ENCODE results near the gene AKT3. TPM values are rescaled to one million over a fixed set of nuclear protein-coding genes. Genes with fewer than 3 reads are reported as not detected.

AKT3 gene
- total and polyA plus RNA-seq, 2 of the 8 experiments (the other 6 are each of a cell fraction or from before 2014, with no cell fraction given) = 6.0 to 36.4 TPM

DNA sequence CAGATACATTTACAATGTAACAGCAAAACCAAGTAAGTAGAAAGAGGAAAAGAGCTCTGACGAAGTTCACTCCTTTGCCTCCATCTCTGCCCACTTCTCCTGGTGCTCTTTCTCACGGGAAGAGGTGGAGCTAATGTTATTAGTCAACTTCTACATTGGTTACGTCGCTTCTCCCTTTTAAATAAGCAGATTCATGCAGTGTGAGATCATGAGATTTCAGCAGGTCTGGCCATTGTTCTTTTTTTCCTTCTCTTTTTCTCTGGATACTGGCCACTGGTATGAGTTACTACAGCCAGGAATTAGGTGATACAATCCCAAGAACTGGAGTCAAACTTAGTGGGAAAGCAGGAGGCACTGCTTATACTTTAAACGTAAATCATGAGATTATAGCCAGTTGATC lies 207.1 kb downstream of the AKT3 start:
- TF ChIP-seq MAFK (IDR thresholded peaks at IDR 0.05; ENCODE audit: low read depth, low read length) = no peak
- no peak for TF ChIP-seq FOSL1 (IDR thresholded peaks at IDR 0.05; ENCODE audit: insufficient read depth, low read depth, low read length)
- TF ChIP-seq BCL11A (IDR thresholded peaks at IDR 0.05; ENCODE audit: low read depth in 2 of 2, low read length in 2 of 2) = no peak
- Histone ChIP-seq H2BK5ac (ENCODE audit: low read depth, low read length) (no peak overlapping the region), H4K8ac (ENCODE audit: extremely low read depth, insufficient read depth, low read length) (no peak overlapping the region), H3K36me3 (ENCODE audit: control insufficient read depth in 2 of 4, insufficient read depth in 4 of 4, low read length in 3 of 4) (peaks cover 0 to 4% (median 0%) of the 10 kb centered on the region in 4 experiments; a peak in 1 of 8 replicates), H3K79me1 (ENCODE audit: low read depth, low read length) (no peaks in the 10 kb centered on the region), H2AFZ (ENCODE audit: low read length) (no peak overlapping the region), H2AK5ac (ENCODE audit: low read depth, low read length) (no peak overlapping the region), H4K5ac (ENCODE audit: insufficient read length, low read depth, low read length) (no peak overlapping the region), H3K79me2 (ENCODE audit: control insufficient read depth in 1 of 2, insufficient read depth in 2 of 2, low read length in 2 of 2) (no peaks in the 10 kb centered on the region), H3K4me3 (ENCODE audit: extremely low read depth in 1 of 4, insufficient read depth in 2 of 4, low read depth in 3 of 4, low read length in 4 of 4) (no peak overlapping the region), H2BK120ac (replicated peaks; ENCODE audit: low read depth, low read length) (no peak overlapping the region), H3K23ac (ENCODE audit: insufficient read length) (no peak overlapping the region), H3K9me3 (ENCODE audit: insufficient read depth in 2 of 2, low read depth in 1 of 2, low read length in 1 of 2) (peaks cover 0 to 3% of the 10 kb centered on the region in 2 experiments; a peak in 2 of 4 replicates), H2BK20ac (ENCODE audit: low read length) (no peak overlapping the region), H3K27ac (ENCODE audit: low read depth, low read length) (no peak overlapping the region), H2BK15ac (ENCODE audit: low read length) (no peak overlapping the region), H3K18ac (ENCODE audit: extremely low read depth, low read length) (no peak overlapping the region), H3K4ac (replicated peaks; ENCODE audit: insufficient read length, low read depth, low read length) (no peak overlapping the region), H3K27me3 (replicated peaks in 1 of 4; ENCODE audit: control insufficient read depth in 3 of 4, extremely low read depth in 1 of 4, insufficient read depth in 3 of 4, low read length in 3 of 4) (no peaks in the 10 kb centered on the region), H2BK12ac (ENCODE audit: low read depth, low read length) (no peak overlapping the region), H3K14ac (ENCODE audit: insufficient read length) (no peak overlapping the region), H3K23me2 (ENCODE audit: low read depth, low read length) (no peaks in the 10 kb centered on the region), H4K20me1 (replicated peaks in 1 of 2; ENCODE audit: control insufficient read depth in 1 of 2, insufficient read depth in 2 of 2, low read length in 2 of 2) (no peaks in the 10 kb centered on the region), H3K9ac (replicated peaks in 1 of 4; ENCODE audit: extremely low read depth in 1 of 4, low read depth in 3 of 4, low read length in 3 of 4) (no peak overlapping the region), H3K56ac (replicated peaks; ENCODE audit: insufficient read length, low read depth, low read length) (no peak overlapping the region), H3K4me2 (ENCODE audit: insufficient read depth in 1 of 2, low read depth in 2 of 2, low read length in 2 of 2) (no peak overlapping the region), H4K91ac (replicated peaks; ENCODE audit: insufficient read length, low read length) (no peak overlapping the region), H3K4me1 (replicated peaks in 1 of 4; ENCODE audit: control insufficient read depth in 3 of 4, insufficient read depth in 4 of 4, low read length in 3 of 4) (no peaks in the 10 kb centered on the region)
- WGBS, 2 experiments (ENCODE audit: extremely low coverage in 1 of 2, insufficient coverage in 1 of 2, insufficient read length in 1 of 2, insufficient replicate concordance in 2 of 2, low coverage in 1 of 2, low lambda C conversion rate in 2 of 2, missing lambda C conversion rate in 1 of 2) = 85% methylated on average over 5 of the region's 5 CpGs; no CpG with 5 or more reads in 1 of the 2 experiments
- DNase-seq (ENCODE audit: low read depth in 1 of 2, low spot score in 2 of 2) (no peak), FAIRE-seq (no peak)
- ChIA-PET CTCF (ENCODE audit: partially characterized antibody) (no interaction called here), POLR2A (ENCODE audit: partially characterized antibody) (no interaction called here)

All from H1 (cell line).